IMR-90 (cell line): ENCODE data around the gene PFDN5. TPM values are rescaled to one million over a fixed set of nuclear protein-coding genes. Genes with fewer than 3 reads are reported as not detected.

Source experiments
- ATAC-seq: fragments of 200-7000 bp; cut with Tn5 transposase; 2 replicates; pipeline ENCODE4 v1.9.1; 2020; ENCODE audit warnings: low read depth, mild to moderate bottlenecking, moderate library complexity
- BruUV-seq: library from RNA; stranded (reverse); fragments of 400-500 nt; replicated peaks from 2 replicates; lab custom pipeline; 2021; lab: Mats Ljungman, UMichigan
- CTCF ChIA-PET: fragments of 300-600 bp; formaldehyde crosslinking; extraction: SDS; loops from one replicate; lab custom pipeline; 2021; ENCODE audit warnings: antibody characterized with exemption; lab: Yijun Ruan, JAX
- POLR2A ChIA-PET: fragments of 300-600 bp; sonication (Branson Sonifier 250); formaldehyde crosslinking; loops from one replicate; lab custom pipeline; 2022; ENCODE audit warnings: antibody characterized with exemption; ENCODE audit not compliant: unreplicated experiment; lab: Charles Lee
- DNase-seq: peaks from one replicate; pipeline ENCODE4 v3.0.0; 2013
- H2AFZ ChIP-seq: replicated peaks from 2 replicates; pipeline ENCODE3; 2013; ENCODE audit warnings: low read length, mild to moderate bottlenecking; ENCODE audit not compliant: poor library complexity
- H2AK5ac ChIP-seq: 2 replicates; pipeline ENCODE4 v1.6.1; 2013; ENCODE audit warnings: low read depth, low read length, inconsistent platforms
- H2AK9ac ChIP-seq: replicated peaks from 2 replicates; pipeline ENCODE3; 2013; ENCODE audit warnings: mild to moderate bottlenecking, low read depth, low read length, moderate library complexity; ENCODE audit not compliant: poor library complexity
- H2BK120ac ChIP-seq: 2 replicates; pipeline ENCODE4 v1.6.1; 2013; ENCODE audit warnings: low read depth, low read length, inconsistent platforms
- H2BK15ac ChIP-seq: 3 replicates; pipeline ENCODE4 v1.6.1; 2013; ENCODE audit warnings: low read depth, low read length, inconsistent platforms
- H2BK20ac ChIP-seq: 2 replicates; pipeline ENCODE4 v1.6.1; 2013; ENCODE audit warnings: low read depth, mild to moderate bottlenecking, inconsistent platforms, low read length, moderate library complexity
- H2BK5ac ChIP-seq: 2 replicates; pipeline ENCODE4 v1.6.1; 2013; ENCODE audit warnings: mild to moderate bottlenecking, low read depth, low read length, inconsistent platforms; ENCODE audit not compliant: poor library complexity, severe bottlenecking
- H3K14ac ChIP-seq: replicated peaks from 2 replicates; pipeline ENCODE4 v1.6.1; 2013; ENCODE audit warnings: low read depth, low read length, inconsistent platforms
- H3K18ac ChIP-seq: 2 replicates; pipeline ENCODE4 v1.6.1; 2013; ENCODE audit warnings: low read depth, low read length, control low read depth
- H3K23ac ChIP-seq: 2 replicates; pipeline ENCODE4 v1.6.1; 2013; ENCODE audit warnings: low read depth, low read length, inconsistent platforms
- H3K27ac ChIP-seq: 2 replicates; pipeline ENCODE4 v1.5.1; 2013; ENCODE audit warnings: mild to moderate bottlenecking, control low read depth, low read length; ENCODE audit not compliant: insufficient read depth
- H3K27me3 ChIP-seq: 2 replicates; pipeline ENCODE4 v1.6.1; 2013; ENCODE audit warnings: low read length; ENCODE audit not compliant: control insufficient read depth, insufficient read depth
- H3K36me3 ChIP-seq: 2 replicates; pipeline ENCODE4 v1.6.1; 2013; ENCODE audit warnings: low read length, mixed read lengths; ENCODE audit not compliant: control insufficient read depth, insufficient read depth
- H3K4ac ChIP-seq: 2 replicates; pipeline ENCODE4 v1.6.1; 2013; ENCODE audit warnings: low read depth, low read length, inconsistent platforms
- H3K4me1 ChIP-seq: 2 replicates; pipeline ENCODE4 v1.6.1; 2013; ENCODE audit warnings: low read length, mixed read lengths; ENCODE audit not compliant: control insufficient read depth, insufficient read depth
- H3K4me2 ChIP-seq: 2 replicates; pipeline ENCODE4 v1.6.1; 2013; ENCODE audit warnings: low read depth, mild to moderate bottlenecking, control low read depth, low read length, moderate library complexity
- H3K4me3 ChIP-seq: 2 replicates; pipeline ENCODE4 v1.5.1; 2013; ENCODE audit warnings: low read depth, mild to moderate bottlenecking, control low read depth, low read length, moderate library complexity; ENCODE audit not compliant: insufficient read depth
- H3K56ac ChIP-seq: 2 replicates; pipeline ENCODE4 v1.6.1; 2013; ENCODE audit warnings: low read length, inconsistent platforms; ENCODE audit not compliant: insufficient read depth; ENCODE audit errors: extremely low read depth
- H3K79me1 ChIP-seq, 2 experiments: 2 replicates each; pipeline ENCODE4 v1.6.1; 2013; ENCODE audit warnings: low read length in 2 of 2, inconsistent platforms in 1 of 2, low read depth in 1 of 2
- H3K9ac ChIP-seq: 2 replicates; pipeline ENCODE4 v1.6.1; 2013; ENCODE audit warnings: low read depth, low read length, control low read depth
- H3K9me1 ChIP-seq: 2 replicates; pipeline ENCODE4 v1.6.1; 2013; ENCODE audit warnings: low read length, inconsistent platforms; ENCODE audit not compliant: insufficient read depth
- H3K9me3 ChIP-seq: 2 replicates; pipeline ENCODE4 v1.6.1; 2013; ENCODE audit warnings: low read length; ENCODE audit not compliant: control insufficient read depth, insufficient read depth
- H4K20me1 ChIP-seq: 2 replicates; pipeline ENCODE4 v1.6.1; 2013; ENCODE audit warnings: low read length, inconsistent platforms; ENCODE audit not compliant: insufficient read depth
- H4K5ac ChIP-seq: 2 replicates; pipeline ENCODE4 v1.6.1; 2013; ENCODE audit warnings: mild to moderate bottlenecking, low read depth, low read length, control low read depth
- H4K8ac ChIP-seq, 2 experiments: 2 replicates each; pipeline ENCODE4 v1.6.1; 2013; ENCODE audit warnings: low read depth in 2 of 2, low read length in 2 of 2, control low read depth in 1 of 2, inconsistent platforms in 1 of 2
- H4K91ac ChIP-seq: 2 replicates; pipeline ENCODE4 v1.6.1; 2013; ENCODE audit warnings: low read depth, low read length, inconsistent platforms; ENCODE audit not compliant: insufficient read depth
- CHD1 ChIP-seq: IDR thresholded peaks from 2 replicates; pipeline ENCODE4 v1.6.1; 2012; ENCODE audit warnings: low read depth, low read length, improper control_type of control experiment
- CTCF ChIP-seq: conservative IDR thresholded peaks from 2 replicates; pipeline ENCODE4 v1.5.1; 2012; ENCODE audit warnings: mild to moderate bottlenecking, low read depth, low read length, improper control_type of control experiment
- FOS ChIP-seq: fragments of 150-350 bp; IDR thresholded peaks from 2 replicates; pipeline ENCODE4 v1.6.1; 2016; ENCODE audit warnings: low read depth, low read length
- MAFK ChIP-seq: IDR thresholded peaks from 2 replicates; pipeline ENCODE4 v1.6.1; 2012; ENCODE audit warnings: low read depth, low read length, improper control_type of control experiment
- MXI1 ChIP-seq: IDR thresholded peaks from 2 replicates; pipeline ENCODE4 v1.6.1; 2012; ENCODE audit warnings: low read depth, mild to moderate bottlenecking, low read length, moderate library complexity, borderline replicate concordance
- NFE2L2 ChIP-seq: fragments of 150-350 bp; IDR thresholded peaks from 2 replicates; pipeline ENCODE4 v1.6.1; 2016; ENCODE audit warnings: low read depth, mild to moderate bottlenecking, low read length
- SMC3 ChIP-seq: fragments of 150-350 bp; IDR thresholded peaks from 2 replicates; pipeline ENCODE4 v1.6.1; 2016; ENCODE audit warnings: low read depth, mild to moderate bottlenecking, antibody characterized with exemption, low read length, moderate library complexity
- USF2 ChIP-seq: fragments of 150-350 bp; IDR thresholded peaks from 2 replicates; pipeline ENCODE4 v1.6.1; 2017; ENCODE audit warnings: mild to moderate bottlenecking, antibody characterized with exemption, low read length, low read depth
- WGBS, 2 experiments: methylation state at CpG; one replicate each; pipeline versions ENCODE4 v1.1.5 to v1.1.7; 2013; ENCODE audit warnings: missing lambda C conversion rate in 2 of 2; ENCODE audit not compliant: insufficient read length in 1 of 2; ENCODE audit errors: extremely low coverage in 2 of 2; 5-methylcytosine and 5-hydroxymethylcytosine counted together
- dilution Hi-C: fragments of 300-500 bp; cut with HindIII; formaldehyde crosslinking; loops from one replicate; pipeline ENCODE4 v1.14.3; 2018; ENCODE audit warnings: low sequenced_read_pairs; ENCODE audit not compliant: unreplicated experiment
- in situ Hi-C: fragments of 300-500 bp; cut with MboI; formaldehyde crosslinking; loops from 3 replicates; pipeline ENCODE4 v1.14.3; 2019; ENCODE audit warnings: low sequenced_read_pairs, inconsistent platforms, mixed read lengths
- intact Hi-C: fragments of 100-400 bp; cut with micrococcal nuclease; formaldehyde crosslinking; loops from 2 replicates; pipeline ENCODE4 v1.10.0; 2022
- polyA plus RNA-seq, 3 experiments: library from polyadenylated mRNA; depleted of rRNA; stranded (reverse); fragments of >200 nt; gene quantifications; 2 replicates each; pipeline ENCODE4 v1.2.3, GENCODE V29; 2012; ENCODE audit warnings: low replicate concordance in 1 of 3
- total RNA-seq: library from RNA; depleted of rRNA; stranded (reverse); fragments of >200 nt; gene quantifications from 2 replicates; pipeline ENCODE4 v1.2.3, GENCODE V29; 2012
- TF ChIP-seq, protein P1 (sequence below): fragments of 150-350 bp; IDR thresholded peaks from 2 replicates; pipeline ENCODE4 v1.6.1; 2016; ENCODE audit warnings: low read depth, mild to moderate bottlenecking, low read length, moderate library complexity, borderline replicate concordance

Gene PFDN5
- total and polyA plus RNA-seq, 2 of the 4 experiments (the other 2 are of a cell fraction): 1,011 to 1,338 TPM

DNA sequence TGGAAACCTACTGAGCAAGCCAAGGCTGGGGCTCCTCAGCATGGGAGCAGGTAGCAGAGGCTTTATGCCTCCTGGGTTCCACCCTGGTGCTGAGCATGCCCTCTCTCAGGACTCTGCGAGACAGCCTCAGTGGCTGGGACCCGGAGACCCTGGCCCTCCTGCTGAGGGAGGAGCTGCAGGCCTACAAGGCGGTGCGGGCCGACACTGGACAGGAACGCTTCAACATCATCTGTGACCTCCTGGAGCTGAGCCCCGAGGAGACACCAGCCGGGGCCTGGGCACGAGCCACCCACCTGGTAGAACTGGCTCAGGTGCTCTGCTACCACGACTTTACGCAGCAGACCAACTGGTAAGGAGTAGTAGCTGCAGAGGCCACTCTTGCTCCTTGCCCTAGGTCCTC lies 18.8 kb upstream of the PFDN5 start:
- 97% methylated on average over 6 of the region's 11 CpGs; no CpG with 5 or more reads in 1 of the 2 experiments for WGBS, 2 experiments
- peaks cover 9% of the 10 kb centered on the region for H3K36me3 ChIP-seq
- no peak overlapping the region for H3K4me2 ChIP-seq
- no peaks in the 10 kb centered on the region for H3K9me3 ChIP-seq
- H3K4me3 ChIP-seq: no peak overlapping the region
- no peaks in the 10 kb centered on the region for H3K4me1 ChIP-seq
- H4K5ac ChIP-seq: no peak overlapping the region
- no peak overlapping the region for H2AK5ac ChIP-seq
- no peak for DNase-seq
- H4K91ac ChIP-seq: no peak overlapping the region
- in situ Hi-C loops: no loop called here
- H3K23ac ChIP-seq: no peak overlapping the region
- H3K14ac ChIP-seq: no peak overlapping the region
- ChIA-PET CTCF (no interaction called here), POLR2A (interaction anchor here (0.5 kb wide), 1 partner anchor 22 kb away, joined by 3 read pairs; no protein-coding TSS in a partner anchor)
- no peak overlapping the region for H3K18ac ChIP-seq
- dilution Hi-C loops: no loop called here
- no peak for ATAC-seq
- H2AFZ ChIP-seq: no peak overlapping the region
- H2BK5ac ChIP-seq: no peak overlapping the region
- no peak overlapping the region for H3K56ac ChIP-seq
- H3K27me3 ChIP-seq: no peaks in the 10 kb centered on the region
- H3K27ac ChIP-seq: no peak overlapping the region
- TF ChIP-seq USF2 (no peak), CTCF (no peak), MAFK (no peak), NFE2L2 (no peak), CHD1 (no peak), MXI1 (no peak), SMC3 (no peak), FOS (no peak)
- TF ChIP-seq, protein P1, sequence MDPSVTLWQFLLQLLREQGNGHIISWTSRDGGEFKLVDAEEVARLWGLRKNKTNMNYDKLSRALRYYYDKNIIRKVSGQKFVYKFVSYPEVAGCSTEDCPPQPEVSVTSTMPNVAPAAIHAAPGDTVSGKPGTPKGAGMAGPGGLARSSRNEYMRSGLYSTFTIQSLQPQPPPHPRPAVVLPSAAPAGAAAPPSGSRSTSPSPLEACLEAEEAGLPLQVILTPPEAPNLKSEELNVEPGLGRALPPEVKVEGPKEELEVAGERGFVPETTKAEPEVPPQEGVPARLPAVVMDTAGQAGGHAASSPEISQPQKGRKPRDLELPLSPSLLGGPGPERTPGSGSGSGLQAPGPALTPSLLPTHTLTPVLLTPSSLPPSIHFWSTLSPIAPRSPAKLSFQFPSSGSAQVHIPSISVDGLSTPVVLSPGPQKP: no peak
- H3K4ac ChIP-seq: no peak overlapping the region
- H2BK15ac ChIP-seq: no peak overlapping the region
- H4K20me1 ChIP-seq: no peaks in the 10 kb centered on the region
- no peak overlapping the region for H3K9ac ChIP-seq
- H3K79me1 ChIP-seq: peaks cover 7 to 23% of the 10 kb centered on the region in 2 experiments; a peak in 3 of 4 replicates
- H2BK20ac ChIP-seq: no peak overlapping the region
- H2AK9ac ChIP-seq: peak overlapping the region; percentile 55
- H2BK120ac ChIP-seq: no peak overlapping the region
- intact Hi-C loops: no loop called here
- no peak overlapping the region for H4K8ac ChIP-seq
- BruUV-seq: no TSS peak
- no peaks in the 10 kb centered on the region for H3K9me1 ChIP-seq
